K562 (cell line): Measurements from ENCODE around the gene DAB1.

Experiments used
- CSDE1 ChIP-seq, 2 experiments: fragments of 450-650 bp; IDR thresholded peaks; 2 replicates each; pipeline ENCODE4 v1.6.1; 2016; ENCODE audit warnings: mild to moderate bottlenecking in 1 of 2
- MYC ChIP-seq, 2 experiments: fragments of 250-450 bp in 1 of 2; sonication (Bioruptor Pico) in 1 of 2; IDR thresholded peaks; 2 replicates each; pipeline versions ENCODE4 v1.5.1 to v1.6.1; 2012 to 2021; ENCODE audit warnings: low read depth in 2 of 2, borderline replicate concordance in 1 of 2, improper control_type of control experiment in 1 of 2, low read length in 1 of 2, mild to moderate bottlenecking in 1 of 2, moderate library complexity in 1 of 2
- ZNF707 ChIP-seq: fragments of 250-450 bp; sonication (Bioruptor Pico); conservative IDR thresholded peaks from 2 replicates; pipeline ENCODE4 v1.8.0; 2022; ENCODE audit warnings: inconsistent platforms, mild to moderate bottlenecking, moderate library complexity
- TF ChIP-seq, protein P1 (sequence below), 3 experiments: IDR thresholded peaks in 2 of 3; conservative IDR thresholded peaks in 1 of 3; 2 replicates each; pipeline ENCODE4 v1.5.1; 2011 to 2012; ENCODE audit warnings: low read length in 3 of 3, mild to moderate bottlenecking in 3 of 3, control low read depth in 2 of 3, improper control_type of control experiment in 1 of 3, inconsistent platforms in 1 of 3, low read depth in 1 of 3, mixed read lengths in 1 of 3, moderate library complexity in 1 of 3; ENCODE audit not compliant: insufficient read depth in 2 of 3

DNA sequence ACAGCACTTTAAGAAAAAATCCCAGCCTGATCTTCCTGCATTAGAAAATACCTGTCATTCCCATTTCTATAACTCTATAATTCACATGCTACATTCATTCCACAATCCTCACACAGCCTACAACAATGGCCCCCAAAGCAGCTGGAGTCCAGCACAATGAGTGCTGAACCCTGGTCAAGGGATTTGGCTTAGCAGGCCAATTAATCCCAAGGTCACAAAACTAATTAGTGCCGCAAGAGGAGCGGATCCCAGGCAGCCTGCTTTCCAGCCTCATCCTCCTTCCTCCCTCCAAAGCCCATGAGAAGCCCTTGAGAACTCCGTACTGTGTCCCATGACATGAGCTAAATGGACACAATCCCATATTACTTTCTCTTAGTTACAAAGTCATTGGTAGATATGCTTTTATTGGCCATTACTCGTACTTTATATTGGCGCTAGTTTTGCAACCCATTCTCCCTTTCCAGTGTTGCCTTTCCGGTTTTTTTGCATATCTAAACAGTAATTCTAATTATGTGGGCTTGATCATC is 94.8 kb downstream of the DAB1 start:
- TF ChIP-seq, protein P1, sequence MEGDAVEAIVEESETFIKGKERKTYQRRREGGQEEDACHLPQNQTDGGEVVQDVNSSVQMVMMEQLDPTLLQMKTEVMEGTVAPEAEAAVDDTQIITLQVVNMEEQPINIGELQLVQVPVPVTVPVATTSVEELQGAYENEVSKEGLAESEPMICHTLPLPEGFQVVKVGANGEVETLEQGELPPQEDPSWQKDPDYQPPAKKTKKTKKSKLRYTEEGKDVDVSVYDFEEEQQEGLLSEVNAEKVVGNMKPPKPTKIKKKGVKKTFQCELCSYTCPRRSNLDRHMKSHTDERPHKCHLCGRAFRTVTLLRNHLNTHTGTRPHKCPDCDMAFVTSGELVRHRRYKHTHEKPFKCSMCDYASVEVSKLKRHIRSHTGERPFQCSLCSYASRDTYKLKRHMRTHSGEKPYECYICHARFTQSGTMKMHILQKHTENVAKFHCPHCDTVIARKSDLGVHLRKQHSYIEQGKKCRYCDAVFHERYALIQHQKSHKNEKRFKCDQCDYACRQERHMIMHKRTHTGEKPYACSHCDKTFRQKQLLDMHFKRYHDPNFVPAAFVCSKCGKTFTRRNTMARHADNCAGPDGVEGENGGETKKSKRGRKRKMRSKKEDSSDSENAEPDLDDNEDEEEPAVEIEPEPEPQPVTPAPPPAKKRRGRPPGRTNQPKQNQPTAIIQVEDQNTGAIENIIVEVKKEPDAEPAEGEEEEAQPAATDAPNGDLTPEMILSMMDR (IDR thresholded peaks at IDR 0.05 in 2 of 3, conservative IDR thresholded peaks at IDR 0.05 in 1 of 3; ENCODE audit: insufficient read depth in 2 of 3, low read depth in 1 of 3, low read length in 3 of 3): no peak
- TF ChIP-seq MYC (IDR thresholded peaks at IDR 0.05; ENCODE audit: low read depth, low read length): no peak
- TF ChIP-seq MYC (CRISPR knock-in tag; IDR thresholded peaks at IDR 0.05; ENCODE audit: borderline replicate concordance, low read depth): no peak
- no peak for TF ChIP-seq CSDE1 (IDR thresholded peaks at IDR 0.05)
- no peak for TF ChIP-seq ZNF707
